SK-N-SH treated with all-trans-retinoic acid at 6 μM for 48 hours (cell line): ENCODE measurements around the gene LEAP2.

ENCODE experiments used
- ATAC-seq: fragments of 200-7000 bp; cut with Tn5 transposase; 3 replicates; pipeline ENCODE4 v1.9.1; 2020; ENCODE audit warnings: mild to moderate bottlenecking, moderate library complexity
- BACH2 ChIP-seq: fragments of 250-450 bp; sonication (Bioruptor Pico); IDR thresholded peaks from 2 replicates; pipeline ENCODE4 v1.9.0; 2021; ENCODE audit warnings: mild to moderate bottlenecking, borderline replicate concordance
- CSRNP3 ChIP-seq: fragments of 250-450 bp; sonication (Bioruptor Pico); IDR thresholded peaks from 2 replicates; pipeline ENCODE4 v1.5.1; 2021; ENCODE audit warnings: mild to moderate bottlenecking, moderate library complexity
- ESRRG ChIP-seq: fragments of 250-450 bp; sonication (Bioruptor Pico); IDR thresholded peaks from 2 replicates; pipeline ENCODE4 v1.6.1; 2021; ENCODE audit warnings: mild to moderate bottlenecking
- GLIS3 ChIP-seq: fragments of 250-450 bp; sonication (Bioruptor Pico); IDR thresholded peaks from 2 replicates; pipeline ENCODE4 v1.5.0; 2020; ENCODE audit warnings: mild to moderate bottlenecking, moderate library complexity
- ISL1 ChIP-seq: fragments of 250-450 bp; sonication (Bioruptor Pico); IDR thresholded peaks from 2 replicates; pipeline ENCODE4 v2.1.2; 2022; ENCODE audit warnings: mild to moderate bottlenecking, moderate library complexity
- OSR1 ChIP-seq: fragments of 250-450 bp; sonication (Bioruptor Pico); IDR thresholded peaks from 2 replicates; pipeline ENCODE4 v1.8.0; 2022; ENCODE audit warnings: moderate library complexity, mild to moderate bottlenecking, inconsistent platforms
- PATZ1 ChIP-seq: fragments of 250-450 bp; sonication (Bioruptor Pico); IDR thresholded peaks from 2 replicates; pipeline ENCODE4 v1.8.0; 2020; ENCODE audit warnings: mild to moderate bottlenecking, moderate library complexity, borderline replicate concordance
- PPARA ChIP-seq: fragments of 250-450 bp; sonication (Bioruptor Pico); IDR thresholded peaks from 2 replicates; pipeline ENCODE4 v1.5.0; 2020; ENCODE audit warnings: mild to moderate bottlenecking, borderline replicate concordance
- RARB ChIP-seq: fragments of 250-450 bp; sonication (Bioruptor Pico); IDR thresholded peaks from 2 replicates; pipeline ENCODE4 v1.8.0; 2021; ENCODE audit warnings: mild to moderate bottlenecking, moderate library complexity
- SNAI2 ChIP-seq: fragments of 250-450 bp; sonication (Bioruptor Pico); IDR thresholded peaks from 2 replicates; pipeline ENCODE4 v1.5.0; 2020; ENCODE audit warnings: mild to moderate bottlenecking, moderate library complexity
- TCF4 ChIP-seq: fragments of 250-450 bp; sonication (Bioruptor Pico); IDR thresholded peaks from 2 replicates; pipeline ENCODE4 v1.8.0; 2021; ENCODE audit warnings: mild to moderate bottlenecking, moderate library complexity, borderline replicate concordance
- TOX ChIP-seq: fragments of 250-450 bp; sonication (Bioruptor Pico); IDR thresholded peaks from 2 replicates; pipeline ENCODE4 v1.8.0; 2021; ENCODE audit warnings: mild to moderate bottlenecking, moderate library complexity, borderline replicate concordance
- TSHZ2 ChIP-seq: fragments of 250-450 bp; sonication (Bioruptor Pico); IDR thresholded peaks from 2 replicates; pipeline ENCODE4 v1.5.0; 2020; ENCODE audit warnings: mild to moderate bottlenecking, moderate library complexity
- ZC3H10 ChIP-seq: fragments of 250-450 bp; sonication (Bioruptor Pico); IDR thresholded peaks from 2 replicates; pipeline ENCODE4 v1.5.1; 2021; ENCODE audit warnings: mild to moderate bottlenecking, moderate library complexity
- ZFP3 ChIP-seq: fragments of 250-450 bp; sonication (Bioruptor Pico); IDR thresholded peaks from 2 replicates; pipeline ENCODE4 v1.5.0; 2020; ENCODE audit warnings: mild to moderate bottlenecking, moderate library complexity
- ZFP30 ChIP-seq: fragments of 450-650 bp; formaldehyde crosslinking; IDR thresholded peaks from 2 replicates; pipeline ENCODE4 v1.5.0; 2022; ENCODE audit warnings: mild to moderate bottlenecking, moderate library complexity
- ZNF565 ChIP-seq: fragments of 450-650 bp; formaldehyde crosslinking; conservative IDR thresholded peaks from 2 replicates; pipeline ENCODE4 v1.5.0; 2020; ENCODE audit warnings: low read depth, mild to moderate bottlenecking, moderate library complexity
- ZNF70 ChIP-seq: fragments of 450-650 bp; formaldehyde crosslinking; IDR thresholded peaks from 2 replicates; pipeline ENCODE4 v1.5.0; 2020; ENCODE audit warnings: mild to moderate bottlenecking, moderate library complexity
- ZNF8 ChIP-seq: fragments of 450-650 bp; formaldehyde crosslinking; IDR thresholded peaks from 2 replicates; pipeline ENCODE4 v1.5.0; 2020; ENCODE audit warnings: mild to moderate bottlenecking, moderate library complexity
- TF ChIP-seq, protein P1 (sequence below): fragments of 250-450 bp; sonication (Bioruptor Pico); IDR thresholded peaks from 2 replicates; pipeline ENCODE4 v1.8.0; 2021; ENCODE audit warnings: low read depth, mild to moderate bottlenecking, moderate library complexity, borderline replicate concordance
- TF ChIP-seq, protein P2 (sequence below): fragments of 250-450 bp; sonication (Bioruptor Pico); IDR thresholded peaks from 2 replicates; pipeline ENCODE4 v1.5.1; 2020; ENCODE audit warnings: low read depth, mild to moderate bottlenecking, moderate library complexity

Gene LEAP2

DNA sequence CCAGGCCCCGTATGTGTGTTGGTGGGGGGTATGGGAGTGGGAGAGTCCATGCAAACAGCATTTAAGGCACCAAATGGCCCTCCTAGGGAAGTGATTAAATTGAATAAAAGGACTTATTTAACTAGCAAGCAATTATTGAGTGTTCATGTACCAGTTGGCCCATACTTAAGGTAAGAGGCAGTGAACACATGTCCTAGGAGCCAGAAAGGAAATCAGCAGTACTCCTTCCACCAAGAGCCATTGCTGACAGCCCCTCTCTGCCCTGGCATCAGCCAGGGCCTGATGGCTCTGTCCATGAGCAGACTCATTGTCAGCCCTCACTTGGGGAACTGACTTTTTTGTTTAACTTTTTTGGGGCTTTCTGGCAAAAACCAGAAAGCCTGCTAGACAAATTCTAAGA is 32.6 kb upstream of the LEAP2 start:
- ATAC-seq: no peak
- TF ChIP-seq PATZ1 (no peak), TCF4 (CRISPR knock-in tag) (no peak), GLIS3 (CRISPR knock-in tag) (no peak), RARB (CRISPR knock-in tag) (no peak), ESRRG (CRISPR knock-in tag) (no peak), OSR1 (CRISPR knock-in tag) (no peak), ISL1 (CRISPR knock-in tag) (no peak), PPARA (CRISPR knock-in tag) (no peak)

- TF ChIP-seq TOX (no peak), RARB (CRISPR knock-in tag) (no peak), ISL1 (CRISPR knock-in tag) (no peak), BACH2 (no peak), SNAI2 (CRISPR knock-in tag) (no peak), ZFP30 (CRISPR knock-in tag) (no peak)
- TF ChIP-seq, protein P1, sequence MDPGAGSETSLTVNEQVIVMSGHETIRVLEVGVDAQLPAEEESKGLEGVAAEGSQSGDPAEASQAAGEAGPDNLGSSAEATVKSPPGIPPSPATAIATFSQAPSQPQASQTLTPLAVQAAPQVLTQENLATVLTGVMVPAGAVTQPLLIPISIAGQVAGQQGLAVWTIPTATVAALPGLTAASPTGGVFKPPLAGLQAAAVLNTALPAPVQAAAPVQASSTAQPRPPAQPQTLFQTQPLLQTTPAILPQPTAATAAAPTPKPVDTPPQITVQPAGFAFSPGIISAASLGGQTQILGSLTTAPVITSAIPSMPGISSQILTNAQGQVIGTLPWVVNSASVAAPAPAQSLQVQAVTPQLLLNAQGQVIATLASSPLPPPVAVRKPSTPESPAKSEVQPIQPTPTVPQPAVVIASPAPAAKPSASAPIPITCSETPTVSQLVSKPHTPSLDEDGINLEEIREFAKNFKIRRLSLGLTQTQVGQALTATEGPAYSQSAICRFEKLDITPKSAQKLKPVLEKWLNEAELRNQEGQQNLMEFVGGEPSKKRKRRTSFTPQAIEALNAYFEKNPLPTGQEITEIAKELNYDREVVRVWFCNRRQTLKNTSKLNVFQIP (CRISPR knock-in tag): no peak
- ATAC-seq: no peak
Observed at GRCh38 chr5:132841305-132841704, 32.2 kb upstream of the LEAP2 start.

DNA sequence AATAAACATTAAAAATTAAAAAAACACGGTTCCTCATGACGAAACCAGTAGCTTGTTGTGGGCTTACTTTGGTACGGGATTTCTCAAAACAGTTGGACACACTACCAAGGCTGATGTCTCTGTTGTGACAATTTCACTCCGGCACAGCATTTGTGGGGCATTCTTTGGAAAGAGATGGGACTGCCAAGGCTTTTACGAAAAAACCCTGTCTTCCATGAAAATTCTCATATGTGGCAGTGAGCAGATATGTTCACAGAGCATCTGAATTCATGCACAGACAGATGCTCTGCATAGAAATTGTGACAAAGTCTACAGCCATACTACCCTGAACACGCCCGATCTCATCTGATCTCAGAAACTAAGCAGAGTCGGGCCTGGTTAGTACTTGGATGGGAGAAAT is 25.2 kb upstream of the LEAP2 start:
- no peak for ATAC-seq
- TF ChIP-seq OSR1 (CRISPR knock-in tag) (no peak), ZNF8 (CRISPR knock-in tag) (no peak), TOX (no peak), ZNF70 (CRISPR knock-in tag) (no peak), TSHZ2 (no peak), TCF4 (CRISPR knock-in tag) (no peak), CSRNP3 (CRISPR knock-in tag) (no peak), ZFP30 (CRISPR knock-in tag) (no peak), GLIS3 (CRISPR knock-in tag) (no peak), SNAI2 (CRISPR knock-in tag) (no peak), ESRRG (CRISPR knock-in tag) (no peak), PPARA (CRISPR knock-in tag) (no peak), ZNF565 (CRISPR knock-in tag) (no peak), ZC3H10 (CRISPR knock-in tag) (no peak), BACH2 (no peak), ZFP3 (CRISPR knock-in tag) (no peak), RARB (CRISPR knock-in tag) (no peak)
- TF ChIP-seq, protein P1 (CRISPR knock-in tag): no peak
- TF ChIP-seq, protein P2, sequence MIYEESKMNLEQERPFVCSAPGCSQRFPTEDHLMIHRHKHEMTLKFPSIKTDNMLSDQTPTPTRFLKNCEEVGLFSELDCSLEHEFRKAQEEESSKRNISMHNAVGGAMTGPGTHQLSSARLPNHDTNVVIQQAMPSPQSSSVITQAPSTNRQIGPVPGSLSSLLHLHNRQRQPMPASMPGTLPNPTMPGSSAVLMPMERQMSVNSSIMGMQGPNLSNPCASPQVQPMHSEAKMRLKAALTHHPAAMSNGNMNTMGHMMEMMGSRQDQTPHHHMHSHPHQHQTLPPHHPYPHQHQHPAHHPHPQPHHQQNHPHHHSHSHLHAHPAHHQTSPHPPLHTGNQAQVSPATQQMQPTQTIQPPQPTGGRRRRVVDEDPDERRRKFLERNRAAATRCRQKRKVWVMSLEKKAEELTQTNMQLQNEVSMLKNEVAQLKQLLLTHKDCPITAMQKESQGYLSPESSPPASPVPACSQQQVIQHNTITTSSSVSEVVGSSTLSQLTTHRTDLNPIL (CRISPR knock-in tag): no peak
